ENCODE data around the gene CANT1. TPM values are rescaled to one million over a fixed set of nuclear protein-coding genes. Genes with fewer than 3 reads are reported as not detected.
A peak's percentile ranks its signal among the peaks of the same experiment; 100 is the strongest.
"Not testable (repeated sequence)": the region's sequence is repeated elsewhere in the genome, so short reads cannot be mapped to it uniquely, and the experiment has no call there.

Gene CANT1
- total RNA-seq, 1 experiment from 2014 or later, result 86.4 TPM

GRCh38 chr17:78963378-78963777 lies 46.2 kb downstream of the CANT1 start:
- intact Hi-C loops (cut with micrococcal nuclease; ENCODE audit: unreplicated experiment), result loop anchor here (5.0 kb wide), 1 partner anchor 41 kb away; no protein-coding TSS in a partner anchor
- H3K36me3 Mint-ChIP-seq (ENCODE audit: insufficient read depth, unreplicated experiment), result no peaks in the 10 kb centered on the region
- peaks cover 33% of the 10 kb centered on the region for H3K4me1 ChIP-seq

GRCh38 chr17:78962984-78963348 lies 46.6 kb downstream of the CANT1 start:
- H3K4me3 Mint-ChIP-seq (ENCODE audit: unreplicated experiment); BruUV-seq (replicated peaks); H3K27me3 Mint-ChIP-seq (ENCODE audit: insufficient read depth, unreplicated experiment); POLR2A ChIA-PET; H3K36me3 ChIP-seq (ENCODE audit: control insufficient read depth, insufficient read depth, low read length); H3K4me3 ChIP-seq (ENCODE audit: low read depth, low read length); H3K36me3 Mint-ChIP-seq (ENCODE audit: insufficient read depth, unreplicated experiment); H3K9me3 ChIP-seq; H3K27me3 ChIP-seq (replicated peaks; ENCODE audit: control insufficient read depth, insufficient read depth, low read length); DNase-seq; H3K9me3 Mint-ChIP-seq (ENCODE audit: unreplicated experiment): not testable (repeated sequence)
- intact Hi-C loops (cut with micrococcal nuclease; ENCODE audit: unreplicated experiment), result loop anchor here (1.0 to 5.0 kb wide), 2 partner anchors 41 to 80 kb away; no protein-coding TSS in a partner anchor
- H3K4me1 ChIP-seq, result peaks cover 35% of the 10 kb centered on the region
- Mint-ChIP-seq H3K4me1 (ENCODE audit: low read depth, unreplicated experiment) (peaks cover 19% of the 10 kb centered on the region), H3K27ac (ENCODE audit: unreplicated experiment) (peak overlapping the region; percentile 86)
- CTCF ChIA-PET, result interaction anchor here (0.6 to 1.4 kb wide), 4 partner anchors 9 to 105 kb away, joined by 3 to 6 read pairs (median 4); no protein-coding TSS in a partner anchor

More at GRCh38 chr17:78963378-78963777, 46.2 kb downstream of the CANT1 start:
- Mint-ChIP-seq H3K27ac (ENCODE audit: unreplicated experiment) (peak overlapping the region; percentile 86), H3K27me3 (ENCODE audit: insufficient read depth, unreplicated experiment) (no peaks in the 10 kb centered on the region), H3K9me3 (ENCODE audit: unreplicated experiment) (no peaks in the 10 kb centered on the region), H3K4me1 (ENCODE audit: low read depth, unreplicated experiment) (peaks cover 19% of the 10 kb centered on the region), H3K4me3 (ENCODE audit: unreplicated experiment) (no peak overlapping the region)
- Histone ChIP-seq H3K9me3 (no peaks in the 10 kb centered on the region), H3K27me3 (replicated peaks; ENCODE audit: control insufficient read depth, insufficient read depth, low read length) (no peaks in the 10 kb centered on the region), H3K36me3 (ENCODE audit: control insufficient read depth, insufficient read depth, low read length) (no peaks in the 10 kb centered on the region), H3K4me3 (ENCODE audit: low read depth, low read length) (no peak overlapping the region)
- POLR2A ChIA-PET, result no interaction called here
- DNase-seq, result no peak
- BruUV-seq (replicated peaks), result no TSS peak
- no peak for TF ChIP-seq CTCF (IDR thresholded peaks at IDR 0.05; ENCODE audit: insufficient read depth in 1 of 2, low read depth in 1 of 2, low read length in 1 of 2, severe bottlenecking in 1 of 2, unreplicated experiment in 1 of 2)
- CTCF ChIA-PET, result interaction anchor here (0.6 to 1.4 kb wide), 2 partner anchors 10 to 97 kb away, joined by 3 to 5 read pairs; no protein-coding TSS in a partner anchor

GRCh38 chr17:78962345-78962983 lies 47.1 kb downstream of the CANT1 start:
- Histone ChIP-seq H3K4me1 (peaks cover 35% of the 10 kb centered on the region), H3K36me3 (ENCODE audit: control insufficient read depth, insufficient read depth, low read length) (no peaks in the 10 kb centered on the region), H3K9me3 (no peaks in the 10 kb centered on the region), H3K27me3 (replicated peaks; ENCODE audit: control insufficient read depth, insufficient read depth, low read length) (no peaks in the 10 kb centered on the region), H3K4me3 (ENCODE audit: low read depth, low read length) (no peak overlapping the region)
- BruUV-seq (replicated peaks), result no TSS peak
- H3K4me1 Mint-ChIP-seq (ENCODE audit: low read depth, unreplicated experiment), result peaks cover 19% of the 10 kb centered on the region
- H3K27ac Mint-ChIP-seq (ENCODE audit: unreplicated experiment), result peak overlapping the region; percentile 86
- TF ChIP-seq CTCF (IDR thresholded peaks at IDR 0.05; ENCODE audit: insufficient read depth in 1 of 2, low read depth in 1 of 2, low read length in 1 of 2, severe bottlenecking in 1 of 2, unreplicated experiment in 1 of 2), result no peak
- no peaks in the 10 kb centered on the region for H3K27me3 Mint-ChIP-seq (ENCODE audit: insufficient read depth, unreplicated experiment)
- peak; percentile 86 to 94 for DNase-seq
- no peaks in the 10 kb centered on the region for H3K9me3 Mint-ChIP-seq (ENCODE audit: unreplicated experiment)
- ChIA-PET POLR2A (interaction anchor here (0.9 kb wide), 1 partner anchor 96 kb away, joined by 3 read pairs; no protein-coding TSS in a partner anchor), CTCF (interaction anchor here (0.6 to 1.4 kb wide), 4 partner anchors 9 to 105 kb away, joined by 3 to 6 read pairs (median 3); no protein-coding TSS in a partner anchor)
- no peak overlapping the region for H3K4me3 Mint-ChIP-seq (ENCODE audit: unreplicated experiment)
- intact Hi-C loops (cut with micrococcal nuclease; ENCODE audit: unreplicated experiment), result loop anchor here (1.0 to 5.0 kb wide), 2 partner anchors 40 to 79 kb away; no protein-coding TSS in a partner anchor
- no peaks in the 10 kb centered on the region for H3K36me3 Mint-ChIP-seq (ENCODE audit: insufficient read depth, unreplicated experiment)
